Mesendoderm (in vitro differentiated cells): ENCODE data around the gene TRAPPC6A.

Experiments used
- DNase-seq: peaks from one replicate; pipeline ENCODE4 v3.0.0; 2013
- H2AK5ac ChIP-seq: 2 replicates; pipeline ENCODE4 v1.6.1; 2013; ENCODE audit warnings: low read length, inconsistent platforms
- H2BK120ac ChIP-seq: 2 replicates; pipeline ENCODE4 v1.6.1; 2013; ENCODE audit warnings: low read depth, mild to moderate bottlenecking, low read length, moderate library complexity, mixed read lengths
- H2BK15ac ChIP-seq: replicated peaks from 2 replicates; pipeline ENCODE4 v1.6.1; 2013; ENCODE audit warnings: low read depth, mild to moderate bottlenecking, moderate library complexity
- H2BK5ac ChIP-seq: 2 replicates; pipeline ENCODE4 v1.6.1; 2013; ENCODE audit warnings: low read length, inconsistent platforms
- H3K18ac ChIP-seq: 2 replicates; pipeline ENCODE4 v1.6.1; 2013; ENCODE audit warnings: mild to moderate bottlenecking, low read length, mixed read lengths
- H3K23ac ChIP-seq: one replicate; pipeline ENCODE4 v1.6.1; 2013; ENCODE audit warnings: low read length
- H3K27ac ChIP-seq: 2 replicates; pipeline ENCODE4 v1.5.1; 2013; ENCODE audit warnings: low read depth, mild to moderate bottlenecking, inconsistent platforms, low read length, moderate library complexity
- H3K27me3 ChIP-seq: 2 replicates; pipeline ENCODE4 v1.6.1; 2013; ENCODE audit warnings: low read length, control low read depth, mild to moderate bottlenecking, inconsistent platforms; ENCODE audit not compliant: insufficient read depth, poor library complexity
- H3K36me3 ChIP-seq: 2 replicates; pipeline ENCODE4 v1.6.1; 2013; ENCODE audit warnings: low read length, inconsistent platforms; ENCODE audit not compliant: control insufficient read depth, insufficient read depth
- H3K4ac ChIP-seq: one replicate; pipeline ENCODE4 v1.6.1; 2013; ENCODE audit warnings: low read depth, mild to moderate bottlenecking, low read length, moderate library complexity
- H3K4me1 ChIP-seq: 2 replicates; pipeline ENCODE4 v1.6.1; 2013; ENCODE audit warnings: low read depth, low read length, inconsistent platforms; ENCODE audit not compliant: control insufficient read depth
- H3K4me2 ChIP-seq: 2 replicates; pipeline ENCODE4 v1.6.1; 2013; ENCODE audit warnings: low read length
- H3K4me3 ChIP-seq: 2 replicates; pipeline ENCODE4 v1.5.1; 2013; ENCODE audit warnings: mild to moderate bottlenecking, low read length
- H3K56ac ChIP-seq: one replicate; pipeline ENCODE4 v1.6.1; 2013; ENCODE audit warnings: low read length
- H3K79me1 ChIP-seq: 2 replicates; pipeline ENCODE4 v1.6.1; 2013; ENCODE audit warnings: low read length, inconsistent platforms
- H3K79me2 ChIP-seq: 2 replicates; pipeline ENCODE4 v1.6.1; 2013; ENCODE audit warnings: mild to moderate bottlenecking, low read length; ENCODE audit not compliant: control insufficient read depth, insufficient read depth
- H3K9ac ChIP-seq: 2 replicates; pipeline ENCODE4 v1.6.1; 2013; ENCODE audit warnings: low read length, inconsistent platforms
- H4K5ac ChIP-seq: one replicate; pipeline ENCODE4 v1.6.1; 2013; ENCODE audit warnings: low read length
- H4K8ac ChIP-seq: one replicate; pipeline ENCODE4 v1.6.1; 2013; ENCODE audit warnings: low read depth, mild to moderate bottlenecking, control low read depth, low read length, moderate library complexity
- WGBS: extraction: QIAGEN DNeasy Blood & Tissue Kit; methylation state at CpG from one replicate; pipeline ENCODE4 v1.1.7; 2013; ENCODE audit warnings: low lambda C conversion rate, missing lambda C conversion rate; ENCODE audit not compliant: insufficient coverage; ENCODE audit errors: extremely low coverage; 5-methylcytosine and 5-hydroxymethylcytosine counted together

Gene TRAPPC6A

DNA sequence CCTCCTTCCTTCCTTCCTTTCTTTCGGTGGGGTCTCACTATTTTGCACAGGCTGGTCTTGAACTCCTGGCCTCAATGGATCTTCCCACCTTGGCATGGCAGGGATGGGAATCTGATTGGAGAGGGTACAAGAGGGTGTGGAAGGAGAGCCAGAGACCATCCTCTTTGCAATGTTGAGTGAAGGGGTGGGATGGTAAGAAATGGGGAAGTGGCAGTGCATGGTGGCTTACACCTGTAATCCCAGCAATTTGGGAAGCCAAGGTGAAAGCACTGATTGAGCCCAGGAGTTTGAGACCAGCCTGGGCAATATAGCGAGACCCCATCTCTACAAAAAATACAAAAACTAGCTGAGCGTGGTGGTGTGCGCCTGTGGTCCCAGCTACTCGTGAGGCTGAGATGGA lies 6.1 kb upstream of the TRAPPC6A start:
- Histone ChIP-seq H3K23ac (no peak overlapping the region), H3K56ac (no peak overlapping the region), H4K5ac (no peak overlapping the region), H3K4me2 (no peak overlapping the region), H2AK5ac (no peak overlapping the region), H3K27ac (no peak overlapping the region), H3K36me3 (no peaks in the 10 kb centered on the region), H3K4me3 (no peak overlapping the region), H3K9ac (no peak overlapping the region), H3K18ac (no peak overlapping the region), H3K27me3 (no peaks in the 10 kb centered on the region), H4K8ac (no peak overlapping the region), H3K4ac (no peak overlapping the region), H3K4me1 (no peaks in the 10 kb centered on the region), H2BK120ac (no peak overlapping the region), H3K79me2 (no peaks in the 10 kb centered on the region), H3K79me1 (peaks cover 2% of the 10 kb centered on the region), H2BK5ac (no peak overlapping the region), H2BK15ac (no peak overlapping the region)
- no peak for DNase-seq
- WGBS: no CpG with 5 or more reads among the region's 5 CpGs

DNA sequence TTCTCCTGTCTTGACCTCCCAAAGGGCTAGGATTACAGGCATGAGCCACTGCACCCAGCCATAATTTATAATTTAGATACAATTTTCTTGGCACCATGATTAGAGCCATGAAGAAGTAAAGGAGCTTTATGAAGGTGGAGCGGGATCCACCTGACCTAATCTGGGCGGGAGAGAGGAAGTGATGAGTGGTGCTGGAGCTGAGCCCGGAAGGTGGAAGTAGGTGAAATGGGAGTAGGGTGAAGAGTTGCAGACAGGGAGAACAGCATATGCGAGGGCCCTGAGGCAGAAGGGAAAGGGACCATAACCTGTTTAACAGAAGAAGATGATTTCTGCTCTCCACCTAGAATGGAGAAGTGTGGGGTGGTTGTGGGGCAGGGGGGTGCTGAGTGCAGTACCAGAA lies 4.7 kb upstream of the TRAPPC6A start:
- DNase-seq: no peak
- no peaks in the 10 kb centered on the region for H3K27me3 ChIP-seq
- H2BK120ac ChIP-seq: no peak overlapping the region
- H2BK15ac ChIP-seq: no peak overlapping the region
- H3K36me3 ChIP-seq: no peaks in the 10 kb centered on the region
- no peak overlapping the region for H3K18ac ChIP-seq
- H3K4me2 ChIP-seq: no peak overlapping the region
- no peak overlapping the region for H3K23ac ChIP-seq
- no peak overlapping the region for H3K27ac ChIP-seq
- no peak overlapping the region for H2AK5ac ChIP-seq
- no CpG with 5 or more reads among the region's 4 CpGs for WGBS
- no peak overlapping the region for H3K9ac ChIP-seq
- H3K79me2 ChIP-seq: no peaks in the 10 kb centered on the region
- no peak overlapping the region for H3K56ac ChIP-seq
- no peak overlapping the region for H3K4ac ChIP-seq
- H4K5ac ChIP-seq: no peak overlapping the region
- no peaks in the 10 kb centered on the region for H3K4me1 ChIP-seq
- H2BK5ac ChIP-seq: no peak overlapping the region
- H3K79me1 ChIP-seq: peaks cover 2% of the 10 kb centered on the region
- no peak overlapping the region for H4K8ac ChIP-seq
- no peak overlapping the region for H3K4me3 ChIP-seq

DNA sequence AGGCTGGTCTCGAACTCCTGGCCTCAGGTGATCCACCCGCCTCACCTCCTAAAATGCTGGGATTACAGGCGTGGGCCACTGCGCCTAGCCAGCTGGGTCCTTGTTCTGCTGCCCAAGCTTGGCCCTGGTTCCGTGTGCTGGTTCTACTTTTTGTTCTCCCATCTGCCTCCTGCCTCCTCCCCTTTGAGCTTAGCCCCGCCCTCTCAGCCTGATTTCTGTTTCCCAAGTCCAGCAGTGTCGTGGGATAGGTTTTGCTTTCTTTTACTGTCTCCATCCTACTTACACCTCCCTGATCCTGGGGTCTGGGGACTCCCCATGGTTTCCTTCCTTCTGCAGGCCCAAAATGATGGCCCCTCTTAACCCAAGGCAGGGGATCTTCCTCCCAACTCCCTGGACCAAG lies 2.9 kb upstream of the TRAPPC6A start:
- Histone ChIP-seq H3K27me3 (no peaks in the 10 kb centered on the region), H2BK15ac (no peak overlapping the region), H3K79me1 (peaks cover 4% of the 10 kb centered on the region), H4K8ac (no peak overlapping the region), H3K36me3 (no peaks in the 10 kb centered on the region), H3K4me1 (no peaks in the 10 kb centered on the region), H3K23ac (no peak overlapping the region), H3K4me3 (no peak overlapping the region), H4K5ac (no peak overlapping the region), H3K27ac (no peak overlapping the region), H3K56ac (no peak overlapping the region), H2AK5ac (no peak overlapping the region), H2BK120ac (no peak overlapping the region), H3K4me2 (no peak overlapping the region), H2BK5ac (no peak overlapping the region), H3K18ac (no peak overlapping the region), H3K79me2 (no peaks in the 10 kb centered on the region), H3K9ac (no peak overlapping the region), H3K4ac (no peak overlapping the region)
- DNase-seq: no peak
- WGBS: no CpG with 5 or more reads among the region's 7 CpGs

DNA sequence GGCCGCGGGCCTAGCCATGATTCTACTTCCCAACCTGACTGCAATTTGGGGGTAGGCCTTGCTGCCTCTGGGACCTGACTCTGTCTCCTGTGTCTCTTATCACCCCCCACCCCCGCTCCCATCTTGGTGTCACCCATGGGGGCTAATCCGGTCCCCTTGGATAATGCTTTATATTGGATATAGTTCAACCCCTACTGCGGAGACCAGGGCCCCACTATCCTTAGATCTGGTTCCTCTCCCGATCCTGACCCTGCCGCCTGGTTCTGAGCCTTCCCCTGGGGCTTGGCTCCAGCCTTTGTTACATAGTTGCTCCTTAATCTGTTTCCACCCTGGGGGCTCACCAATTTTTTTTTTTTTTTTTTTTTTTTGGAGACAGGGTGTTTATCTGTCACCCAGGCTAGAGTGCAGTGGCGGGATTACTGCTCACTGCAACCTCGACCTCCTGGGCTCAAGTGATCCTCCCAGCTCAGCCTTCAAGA lies 1.9 kb upstream of the TRAPPC6A start:
- peak overlapping the region; percentile 95 for H3K4me2 ChIP-seq
- H3K27me3 ChIP-seq: no peaks in the 10 kb centered on the region
- H3K27ac ChIP-seq: no peak overlapping the region
- H3K4ac ChIP-seq: no peak overlapping the region
- no peak for DNase-seq
- no peak overlapping the region for H2BK120ac ChIP-seq
- no peak overlapping the region for H2BK15ac ChIP-seq
- H3K79me2 ChIP-seq: no peaks in the 10 kb centered on the region
- peaks cover 4% of the 10 kb centered on the region for H3K79me1 ChIP-seq
- peak overlapping the region; percentile 98 for H3K4me3 ChIP-seq
- H4K8ac ChIP-seq: no peak overlapping the region
- peak overlapping the region; percentile 95 for H3K56ac ChIP-seq
- H3K18ac ChIP-seq: no peak overlapping the region
- no peak overlapping the region for H2BK5ac ChIP-seq
- no peaks in the 10 kb centered on the region for H3K36me3 ChIP-seq
- no peak overlapping the region for H2AK5ac ChIP-seq
- no peak overlapping the region for H3K23ac ChIP-seq
- H4K5ac ChIP-seq: no peak overlapping the region
- H3K9ac ChIP-seq: peak overlapping the region; percentile 76
- no peaks in the 10 kb centered on the region for H3K4me1 ChIP-seq
- WGBS: no CpG with 5 or more reads among the region's 9 CpGs

DNA sequence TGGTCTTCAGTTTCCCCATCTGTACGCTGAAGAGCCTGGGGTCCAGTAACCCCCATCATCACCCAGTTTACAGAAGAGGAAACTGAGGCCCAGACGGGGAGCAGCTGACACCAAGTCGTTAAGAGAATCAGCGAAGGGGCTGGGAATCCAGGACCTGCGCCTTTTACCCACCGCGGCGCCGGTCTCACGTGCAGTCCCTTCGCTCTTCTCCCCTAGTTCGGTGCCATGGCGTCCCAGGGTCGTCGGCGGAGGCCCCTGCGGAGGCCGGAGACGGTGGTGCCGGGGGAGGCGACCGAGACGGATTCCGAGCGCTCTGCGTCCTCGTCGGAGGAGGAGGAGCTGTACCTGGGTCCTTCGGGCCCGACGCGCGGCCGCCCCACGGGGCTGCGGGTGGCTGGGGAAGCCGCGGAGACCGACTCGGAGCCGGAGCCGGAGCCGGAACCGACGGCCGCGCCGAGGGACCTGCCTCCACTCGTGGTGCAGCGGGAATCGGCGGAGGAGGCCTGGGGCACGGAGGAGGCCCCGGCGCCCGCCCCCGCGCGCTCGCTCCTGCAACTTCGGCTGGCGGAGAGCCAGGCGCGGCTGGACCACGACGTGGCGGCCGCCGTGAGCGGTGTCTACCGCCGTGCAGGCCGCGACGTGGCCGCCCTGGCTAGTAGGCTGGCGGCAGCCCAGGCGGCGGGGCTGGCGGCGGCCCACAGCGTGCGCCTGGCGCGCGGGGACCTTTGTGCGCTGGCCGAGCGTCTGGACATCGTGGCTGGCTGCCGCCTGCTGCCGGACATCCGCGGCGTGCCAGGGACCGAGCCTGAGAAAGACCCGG lies 1.2 kb upstream of the TRAPPC6A start:
- Histone ChIP-seq H3K18ac (no peak overlapping the region), H3K4ac (no peak overlapping the region), H3K9ac (peak overlapping the region; percentile 76), H3K27ac (peak overlapping the region; percentile 12), H4K8ac (no peak overlapping the region), H3K36me3 (no peaks in the 10 kb centered on the region), H3K4me3 (peak overlapping the region; percentile 98), H2BK120ac (no peak overlapping the region), H2BK15ac (no peak overlapping the region), H3K4me2 (peak overlapping the region; percentile 95), H2BK5ac (no peak overlapping the region), H3K79me1 (peaks cover 4% of the 10 kb centered on the region), H3K27me3 (no peaks in the 10 kb centered on the region), H3K4me1 (no peaks in the 10 kb centered on the region), H4K5ac (no peak overlapping the region), H3K79me2 (no peaks in the 10 kb centered on the region), H3K23ac (peak overlapping the region; percentile 66), H2AK5ac (no peak overlapping the region), H3K56ac (peak overlapping the region; percentile 95)
- DNase-seq: no peak
- WGBS: no CpG with 5 or more reads among the region's 97 CpGs
